Mammary epithelial cell (primary cell): ENCODE results near the gene NUAK1.

Experiments used
- CTCF ChIP-seq, 2 donors: IDR thresholded peaks in 1 of 2; conservative IDR thresholded peaks in 1 of 2; 2 replicates each; pipeline ENCODE4 v1.5.1; 2011 to 2012; ENCODE audit warnings: inconsistent platforms in 2 of 2, low read length in 2 of 2, mild to moderate bottlenecking in 2 of 2, control low read depth in 1 of 2, low read depth in 1 of 2; ENCODE audit not compliant: insufficient read depth in 1 of 2; ENCODE audit errors: extremely low read depth in 1 of 2
- EZH2 ChIP-seq: IDR thresholded peaks from 2 replicates; pipeline ENCODE4 v1.6.1; 2012; ENCODE audit warnings: low read length, inconsistent platforms, borderline replicate concordance

DNA sequence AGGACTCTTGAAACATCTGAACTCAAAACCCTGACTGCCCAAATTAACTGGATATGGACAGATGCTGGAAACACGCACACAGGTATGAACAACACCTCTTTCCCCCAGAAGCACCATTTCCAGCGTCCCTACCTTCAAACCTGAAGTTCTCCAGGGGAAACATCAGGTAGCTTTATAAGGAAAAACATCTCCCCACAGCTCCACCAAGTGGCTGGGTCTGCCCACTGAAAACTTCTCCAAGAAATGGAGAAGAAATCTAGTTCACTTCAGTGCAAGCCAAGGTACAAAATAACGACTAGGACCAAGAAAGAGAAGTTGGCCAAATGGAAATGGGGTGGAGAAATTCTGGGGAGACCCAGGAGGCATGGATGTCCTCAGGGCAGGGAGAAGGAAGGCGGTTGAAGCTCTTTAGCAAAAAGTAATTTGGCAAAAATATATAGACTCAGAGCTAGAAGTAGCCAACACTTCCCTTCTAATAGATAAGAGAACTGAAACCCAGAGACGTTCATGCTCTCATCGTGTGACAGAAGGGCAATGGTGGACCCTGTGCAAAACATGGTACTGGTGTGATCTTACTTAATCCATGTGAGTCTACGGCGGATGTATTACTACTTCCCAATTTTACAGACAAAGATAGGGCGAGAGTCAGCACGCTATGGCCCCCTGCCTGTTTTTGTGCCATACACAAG, 10.5 kb upstream of the NUAK1 start:
- TF ChIP-seq CTCF (conservative IDR thresholded peaks at IDR 0.05 in 1 of 2, IDR thresholded peaks at IDR 0.05 in 1 of 2; ENCODE audit: extremely low read depth in 1 of 2, insufficient read depth in 1 of 2, low read depth in 1 of 2, low read length in 2 of 2) (peak; percentile 67 to 82), EZH2 (no peak)
